OCI-M1 (cell line): ENCODE data around the gene REX1BD.

Experiments used
- DNase-seq: peaks from one replicate; lab custom pipeline; 2025; lab: John Stamatoyannopoulos, UW

The REX1BD gene

DNA sequence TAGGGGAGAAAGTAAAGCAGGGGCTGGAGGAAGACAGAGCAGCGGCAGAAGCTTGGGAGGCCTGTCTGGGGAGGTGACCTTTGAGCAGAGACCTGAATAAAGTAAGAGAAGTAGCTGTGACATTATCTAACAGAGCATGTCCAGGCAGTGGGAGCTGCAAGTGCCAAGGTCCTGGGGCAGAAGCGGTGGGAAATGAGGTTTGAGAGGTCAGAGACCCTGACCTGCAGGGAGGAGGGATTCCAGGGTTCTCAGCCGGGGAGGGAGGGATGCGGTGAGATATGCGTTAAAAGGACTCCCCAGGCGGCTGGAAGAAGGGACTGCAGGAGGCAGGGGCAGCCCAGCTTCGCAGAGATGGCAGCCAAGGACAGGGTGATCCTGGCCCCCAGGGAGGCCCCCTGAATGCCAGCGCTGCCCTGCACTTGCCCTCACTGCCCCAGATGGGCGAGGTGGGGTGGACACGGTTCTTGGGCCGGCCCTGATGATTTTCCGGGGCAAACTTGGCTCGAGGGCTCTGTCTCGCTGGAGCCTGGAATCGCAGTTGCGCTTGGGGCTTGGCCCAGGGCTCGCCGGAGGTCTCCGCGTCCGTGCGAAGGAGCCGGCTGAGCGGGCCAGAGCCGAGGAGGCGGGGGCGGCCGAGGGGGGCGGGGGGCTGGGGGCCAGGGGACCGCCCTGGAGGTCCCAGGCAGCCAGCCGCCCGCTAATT is 14.8 kb downstream of the REX1BD start:
- peak; percentile 32 for DNase-seq

DNA sequence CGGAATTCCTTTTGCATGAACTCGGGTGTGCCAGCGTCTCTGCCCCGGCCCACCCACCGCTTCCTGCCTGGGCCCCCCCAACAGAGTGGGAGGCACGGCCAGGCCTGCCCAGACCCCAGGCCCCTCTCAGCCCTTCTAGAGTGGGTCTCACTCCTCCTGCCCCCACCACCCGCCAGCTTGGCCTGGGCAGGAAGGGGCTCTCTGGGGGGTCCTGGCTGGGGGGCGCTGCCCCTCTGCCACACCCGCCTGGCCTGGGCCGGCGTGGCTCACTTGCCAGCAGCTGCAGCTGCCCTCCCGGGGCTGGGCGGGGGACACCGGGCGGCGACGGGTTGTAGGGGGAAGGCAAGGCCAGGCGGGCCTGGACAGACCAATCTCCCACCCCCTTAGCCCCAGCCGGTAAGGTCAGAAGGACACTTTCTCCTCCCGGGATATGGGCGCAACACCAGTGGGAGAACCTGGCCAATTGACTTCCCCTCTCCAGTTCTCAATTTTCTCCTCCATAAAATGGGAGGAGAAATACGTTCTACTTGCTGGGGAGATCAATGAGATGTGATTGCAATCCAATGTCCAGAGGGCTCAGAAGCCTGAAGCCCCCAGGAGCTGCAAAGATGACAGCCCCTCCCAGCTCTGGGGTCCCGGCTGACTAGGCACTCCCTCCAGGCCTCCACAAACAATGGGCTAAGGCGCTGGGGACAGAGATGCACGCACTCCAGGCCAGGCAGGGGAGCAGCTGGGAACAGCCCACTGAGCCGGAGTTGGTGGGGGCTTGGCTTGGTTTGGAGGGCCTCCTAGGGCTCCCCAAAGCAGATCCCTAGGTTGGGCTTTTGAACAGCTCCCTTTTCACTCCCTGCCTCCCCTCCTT is 15.6 kb downstream of the REX1BD start:
- DNase-seq, result no peak

DNA sequence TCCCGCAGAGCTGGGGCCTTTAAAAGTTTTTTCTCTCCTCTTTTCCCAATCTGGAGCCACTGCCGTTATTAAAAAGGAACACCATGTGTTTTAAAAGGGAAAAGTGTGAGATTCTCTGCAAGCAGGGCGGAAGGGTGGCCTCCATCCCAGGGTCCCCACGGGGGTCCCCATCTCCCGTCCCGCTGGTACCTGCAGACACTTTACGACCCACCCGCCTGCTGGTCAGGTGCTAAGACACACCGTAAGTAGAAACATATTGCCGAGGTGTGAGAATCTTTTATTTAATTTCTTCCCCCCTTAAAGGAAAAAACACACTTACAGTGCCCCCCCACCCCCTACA is 16.2 kb downstream of the REX1BD start:
- DNase-seq, result no peak

DNA sequence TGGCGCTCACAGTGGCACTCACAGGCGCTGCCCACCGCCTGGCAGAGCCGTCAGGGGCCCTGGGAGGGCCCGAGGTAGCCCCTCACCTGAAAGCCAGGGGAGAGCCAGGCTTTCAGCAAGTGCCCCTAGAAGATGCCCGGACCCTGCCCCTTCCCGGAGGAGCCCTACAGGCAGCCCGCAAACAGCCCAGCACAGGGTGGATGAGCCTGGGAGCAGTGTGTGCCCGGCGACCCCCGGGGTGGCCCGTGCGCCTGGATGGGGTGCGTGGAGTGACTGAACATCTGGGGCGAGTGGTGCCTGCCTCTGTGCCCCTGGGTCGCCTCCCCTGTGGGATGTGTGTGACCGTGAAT is 16.6 kb downstream of the REX1BD start:
- DNase-seq, result no peak

DNA sequence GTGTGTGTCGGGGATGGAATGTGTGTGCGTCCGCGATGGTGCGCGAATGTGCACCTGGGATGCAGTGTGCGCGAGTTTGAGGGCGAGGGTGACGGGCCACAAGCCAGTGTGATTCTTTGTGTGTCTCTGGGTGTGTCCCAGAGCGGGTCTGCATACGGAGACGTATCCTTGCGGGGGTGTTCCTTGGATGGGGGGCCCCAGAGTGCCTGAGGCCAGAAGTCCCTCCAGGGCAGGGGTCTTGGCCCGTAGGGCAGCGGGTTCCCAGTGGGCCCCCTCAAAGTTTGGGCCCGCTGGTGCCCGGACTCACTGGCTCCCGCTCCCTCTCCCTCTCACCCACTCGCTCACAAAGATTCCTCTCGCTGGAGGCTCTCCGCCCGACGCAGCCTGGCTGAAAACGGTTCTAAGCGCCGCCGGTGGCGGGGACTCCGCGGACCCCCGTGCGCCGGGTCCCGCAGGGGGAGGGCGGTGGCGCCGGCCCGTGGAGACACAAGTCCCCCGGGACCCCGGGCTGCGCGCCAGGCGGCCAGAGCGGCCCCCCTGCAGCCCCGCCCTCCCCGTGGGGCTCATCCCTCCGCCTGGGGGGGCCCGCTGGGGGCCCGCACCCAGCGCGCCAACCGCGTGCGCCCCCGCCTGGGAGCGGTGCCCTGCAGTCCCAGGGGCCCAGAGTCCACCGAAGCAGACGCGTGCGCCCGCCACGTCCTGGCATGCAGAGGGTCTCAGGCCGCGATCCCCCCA is 17.1 kb downstream of the REX1BD start:
- no peak for DNase-seq

DNA sequence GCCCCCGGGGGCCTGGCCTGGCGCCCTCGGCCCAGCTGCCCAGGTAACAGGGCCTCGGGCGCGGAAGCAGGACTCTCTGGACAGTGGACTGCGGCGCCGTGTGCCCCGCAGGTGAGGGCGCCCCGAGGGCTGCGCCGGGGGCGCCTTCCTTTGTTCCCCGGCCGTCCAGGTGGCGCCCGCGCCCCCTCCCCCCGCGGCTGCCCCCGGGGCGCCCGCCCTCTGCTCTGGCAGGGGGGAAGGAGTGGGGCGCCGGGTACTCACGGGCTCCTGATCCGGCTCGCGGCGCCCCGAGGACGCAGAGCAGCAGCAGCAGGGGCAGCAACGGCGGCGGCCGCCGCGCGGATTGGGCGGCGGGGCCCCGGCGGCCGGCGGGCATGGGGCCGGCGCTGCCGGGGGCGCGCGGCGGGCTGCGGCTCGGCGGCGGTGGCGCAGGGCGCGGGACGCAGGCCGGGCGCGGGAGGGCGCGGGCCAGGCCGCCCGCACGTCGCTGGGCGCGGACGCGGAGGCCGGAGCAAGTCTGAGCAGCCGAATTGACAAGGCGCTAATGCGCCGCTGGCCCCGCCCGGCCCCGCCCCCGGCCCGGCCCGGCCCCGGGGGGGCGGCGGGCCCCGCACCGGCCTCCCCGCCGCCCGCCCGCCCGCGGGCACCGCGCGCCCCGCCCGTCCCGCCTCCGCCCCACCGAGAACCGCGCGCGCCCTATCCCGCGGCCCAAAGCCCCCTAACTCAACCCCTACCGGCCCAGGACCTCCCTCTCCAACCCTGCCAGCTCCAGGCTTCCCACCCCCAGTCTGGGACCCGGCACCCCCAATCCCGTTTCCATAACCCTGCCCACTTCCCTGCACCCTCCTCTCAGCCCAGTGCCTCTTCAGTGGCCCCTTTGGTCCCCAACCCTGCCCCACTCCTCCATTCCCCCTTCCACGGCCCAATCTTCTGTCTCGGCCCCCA is 18.0 kb downstream of the REX1BD start, which contains the start of gene CRLF1:
Gene CRLF1, minus strand, starts transcription at position 519 of the 945 bp plus-strand sequence. Its CDS starts 143 bp downstream, at position 376.
- no peak for DNase-seq

DNA sequence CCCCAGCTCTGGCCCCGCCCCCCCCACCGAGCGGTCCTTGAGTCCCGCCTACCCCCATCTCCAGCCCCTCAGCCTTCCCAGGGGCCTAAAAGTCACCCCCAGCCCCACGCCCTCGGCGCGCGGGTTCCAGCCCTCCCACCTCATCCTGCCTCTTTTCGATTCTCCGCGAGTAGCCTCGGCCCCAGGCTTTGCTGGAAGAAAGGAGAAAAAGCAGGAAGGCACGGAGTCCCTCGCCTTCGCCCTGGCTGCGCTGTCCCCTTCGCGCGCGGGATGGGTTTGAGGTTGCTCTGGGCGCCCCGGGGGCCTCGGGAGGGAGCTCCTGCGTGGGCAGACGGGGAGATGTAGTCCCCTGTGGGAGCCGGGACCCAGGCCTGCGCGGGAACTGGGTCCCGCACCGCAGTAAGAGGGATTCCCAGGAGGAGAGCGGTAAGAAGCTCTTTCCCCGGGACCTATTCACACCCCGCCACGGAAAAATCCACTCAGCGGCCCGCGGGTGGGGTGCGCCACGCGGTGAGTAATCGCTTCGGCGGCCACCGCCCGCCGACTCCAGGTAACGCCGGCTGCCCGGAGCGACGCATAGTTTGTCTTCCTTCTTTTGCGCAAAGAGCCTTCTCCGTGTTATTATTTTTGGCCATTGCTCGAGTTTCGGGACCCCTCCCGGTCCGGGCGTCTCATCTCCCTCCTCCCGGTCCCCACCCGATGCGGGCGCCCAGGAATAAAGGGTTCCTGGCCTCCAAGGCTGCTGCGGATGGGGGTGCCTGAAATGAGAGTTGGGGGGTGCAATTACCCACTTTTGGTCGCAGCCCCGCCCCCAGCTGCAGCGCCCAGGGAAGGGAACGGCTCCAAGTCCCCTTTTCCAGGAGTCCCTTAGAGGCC is 18.9 kb downstream of the REX1BD start:
- DNase-seq, result no peak

DNA sequence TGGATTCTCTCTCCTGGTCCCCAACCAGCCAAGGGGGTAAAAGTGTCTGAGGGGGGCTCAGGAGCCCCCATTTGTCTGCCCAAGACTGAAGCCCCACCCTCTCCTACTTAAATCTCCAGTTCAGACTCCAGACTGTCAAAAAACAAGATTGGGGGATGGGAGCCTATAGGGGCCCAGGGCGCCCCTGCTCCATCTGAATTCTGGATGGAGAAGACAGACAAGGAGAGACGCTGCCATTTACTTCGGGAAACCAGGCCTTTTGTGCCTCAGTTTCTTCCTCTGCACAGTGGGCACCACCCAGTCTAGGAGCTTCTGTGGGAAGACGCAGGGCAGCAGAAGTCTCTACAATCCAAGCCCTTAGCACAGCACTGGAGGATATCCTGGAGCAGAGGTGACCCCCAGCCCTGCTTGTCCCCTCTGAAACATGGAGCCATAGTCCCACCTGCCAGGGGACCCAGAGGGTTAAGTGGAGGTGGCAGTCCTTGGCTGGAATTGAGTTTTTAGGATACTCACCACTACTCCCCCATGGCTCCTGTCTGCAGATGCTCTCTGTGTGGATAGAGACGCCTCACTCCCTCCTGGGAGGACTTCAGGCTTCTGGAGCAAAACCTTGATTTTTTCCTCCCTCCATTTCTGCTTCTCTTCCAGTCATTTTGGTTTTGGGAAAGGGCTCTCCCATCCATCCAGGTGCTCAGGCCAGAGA is 19.7 kb downstream of the REX1BD start:
- no peak for DNase-seq

DNA sequence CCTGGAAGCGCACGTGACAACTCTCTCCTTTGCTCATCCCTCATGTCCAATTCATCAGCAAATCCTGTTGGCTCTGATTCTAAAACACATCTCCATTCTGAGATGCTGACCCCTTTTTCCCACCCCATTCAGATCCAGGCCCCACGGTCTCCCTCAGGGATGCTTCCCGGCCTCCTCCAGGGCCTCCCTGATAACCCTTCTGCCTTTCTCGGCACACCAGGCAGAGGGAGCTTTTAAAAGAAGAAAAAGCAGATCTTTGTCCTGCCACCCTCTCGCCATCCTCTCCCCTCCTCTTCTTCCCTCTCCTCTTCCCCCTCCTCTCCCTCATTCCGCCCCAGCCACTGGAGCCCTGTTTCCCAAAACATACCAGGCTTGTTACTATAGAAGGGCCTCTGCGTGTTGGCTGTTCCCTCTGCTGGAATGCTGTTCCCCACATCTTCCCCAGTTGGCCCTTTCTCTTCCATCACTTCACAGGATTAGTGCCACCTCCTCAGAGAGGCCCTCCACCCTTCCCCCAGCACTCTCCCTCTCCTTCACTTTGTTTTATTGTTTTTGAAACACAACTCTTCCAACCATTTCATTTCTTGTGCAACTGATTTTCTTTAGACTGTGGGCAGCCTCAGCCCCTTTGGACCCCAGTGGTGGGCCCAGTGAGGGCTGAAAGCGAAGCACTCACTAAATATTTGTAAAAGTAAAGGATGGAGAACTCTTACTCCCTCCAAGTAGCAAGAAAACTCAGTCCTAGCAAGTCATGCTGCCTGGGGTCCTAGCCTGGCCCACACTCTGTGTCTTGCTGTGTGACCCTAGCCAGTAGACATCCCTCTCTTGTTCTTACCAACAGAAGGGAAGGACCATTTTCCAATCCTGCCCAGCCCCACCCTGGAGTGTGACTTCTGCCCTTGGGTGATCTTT is 20.5 kb downstream of the REX1BD start:
- DNase-seq, result no peak

DNA sequence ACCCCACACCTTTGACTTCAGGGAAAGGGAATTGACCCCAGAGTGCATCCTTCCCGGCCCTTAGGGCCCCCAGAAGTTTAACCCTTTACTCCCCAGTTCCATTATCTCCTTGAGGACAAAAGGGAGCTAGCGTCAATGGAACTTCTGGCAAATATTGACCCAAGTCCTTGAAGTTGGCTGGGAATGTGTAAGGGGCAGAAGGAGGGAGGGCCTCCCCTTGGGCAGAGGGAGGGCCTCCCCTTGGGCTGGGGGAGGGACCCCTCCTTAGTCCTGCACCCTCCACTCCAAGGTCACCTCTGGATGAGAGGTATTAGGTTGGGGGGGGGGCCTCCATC is 21.1 kb downstream of the REX1BD start:
- DNase-seq, result no peak

DNA sequence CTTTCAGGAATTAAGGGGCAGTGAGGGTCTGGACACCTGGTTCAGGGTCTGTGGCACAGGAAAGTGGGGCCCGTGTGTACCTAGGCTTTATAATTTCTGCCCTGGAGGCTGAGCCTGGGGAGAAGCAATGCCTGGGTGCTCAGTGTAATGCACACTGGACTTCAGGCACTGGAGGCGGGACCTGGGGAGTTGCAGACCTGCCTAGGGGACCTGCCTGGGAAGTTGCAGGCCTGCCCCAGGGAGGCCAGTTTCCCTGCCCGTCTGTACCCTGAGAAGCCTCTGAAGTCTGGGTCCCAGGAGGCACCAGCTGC is 21.6 kb downstream of the REX1BD start:
- DNase-seq, result no peak

DNA sequence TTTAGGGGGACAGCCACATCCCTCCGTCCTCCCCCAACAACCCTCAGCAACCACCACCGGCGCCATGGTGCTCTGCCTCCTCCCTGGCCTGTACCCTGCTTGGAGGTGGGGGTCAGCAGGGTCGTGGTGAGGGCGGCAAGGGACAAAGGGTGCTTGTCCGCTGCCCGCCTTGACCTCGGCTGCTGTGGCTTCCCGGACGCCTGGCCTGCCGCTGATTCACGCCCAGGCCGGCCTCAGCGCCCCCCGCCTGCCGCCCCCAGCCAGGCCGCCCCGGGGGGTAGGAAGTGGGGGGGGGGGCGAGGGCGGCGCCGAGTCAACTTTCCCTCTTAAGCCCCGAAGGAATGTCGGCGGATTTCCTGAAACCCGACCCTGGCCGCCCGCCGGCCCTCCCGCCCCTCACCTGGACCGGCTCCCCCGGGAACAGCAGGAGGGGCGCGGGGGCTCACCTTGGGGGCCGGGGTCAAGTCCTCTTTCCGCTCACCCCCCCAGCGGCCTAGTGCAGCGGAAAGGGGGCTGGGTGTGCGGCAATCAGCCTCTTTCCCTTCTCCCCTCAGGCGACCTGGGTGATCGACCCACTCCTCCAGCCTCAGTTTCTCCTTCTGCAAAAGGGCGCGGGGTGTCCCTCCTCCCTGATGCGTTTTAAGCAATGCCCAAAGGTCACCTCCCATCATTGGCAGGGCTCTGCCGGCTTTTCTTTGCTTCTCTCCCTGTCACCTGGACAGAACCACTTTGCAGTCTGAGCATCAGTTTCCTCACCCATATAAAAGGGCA is 22.1 kb downstream of the REX1BD start:
- DNase-seq, result no peak

DNA sequence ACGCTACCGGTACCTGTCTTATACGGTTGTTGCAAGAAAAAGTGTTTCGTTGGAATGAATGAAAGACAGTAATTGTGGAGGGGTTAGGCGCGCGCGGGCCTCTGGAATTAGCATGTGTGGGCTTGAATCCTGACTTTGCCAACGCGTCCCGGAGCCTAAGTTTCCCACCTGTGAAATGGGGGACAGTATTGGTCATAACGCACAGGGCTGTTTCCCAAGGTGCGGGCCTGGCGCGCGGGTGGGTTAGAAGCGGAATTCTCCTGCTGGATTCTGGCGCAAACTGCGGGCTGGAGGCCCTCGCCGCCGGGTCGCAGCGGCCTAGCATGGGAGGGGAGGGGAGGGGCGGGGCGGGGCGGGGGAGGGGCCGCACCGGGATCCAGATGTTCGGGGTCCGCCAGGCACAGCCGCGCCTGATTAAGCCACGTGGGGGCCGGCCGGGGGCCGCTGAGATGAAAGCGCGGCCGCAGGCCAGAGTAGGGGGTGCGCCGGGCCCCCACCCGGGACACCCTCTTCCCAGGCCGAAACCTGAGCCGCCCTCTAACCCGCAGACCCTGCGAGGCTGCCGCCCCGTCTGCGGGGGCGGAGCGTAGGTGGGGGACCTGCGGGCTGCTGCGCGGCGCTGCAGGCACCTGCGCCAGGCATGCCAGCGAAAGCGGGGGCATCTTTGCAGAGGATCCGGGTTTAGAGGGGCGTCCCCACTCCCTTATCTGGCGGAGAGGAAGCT is 22.9 kb downstream of the REX1BD start:
- DNase-seq, result no peak

DNA sequence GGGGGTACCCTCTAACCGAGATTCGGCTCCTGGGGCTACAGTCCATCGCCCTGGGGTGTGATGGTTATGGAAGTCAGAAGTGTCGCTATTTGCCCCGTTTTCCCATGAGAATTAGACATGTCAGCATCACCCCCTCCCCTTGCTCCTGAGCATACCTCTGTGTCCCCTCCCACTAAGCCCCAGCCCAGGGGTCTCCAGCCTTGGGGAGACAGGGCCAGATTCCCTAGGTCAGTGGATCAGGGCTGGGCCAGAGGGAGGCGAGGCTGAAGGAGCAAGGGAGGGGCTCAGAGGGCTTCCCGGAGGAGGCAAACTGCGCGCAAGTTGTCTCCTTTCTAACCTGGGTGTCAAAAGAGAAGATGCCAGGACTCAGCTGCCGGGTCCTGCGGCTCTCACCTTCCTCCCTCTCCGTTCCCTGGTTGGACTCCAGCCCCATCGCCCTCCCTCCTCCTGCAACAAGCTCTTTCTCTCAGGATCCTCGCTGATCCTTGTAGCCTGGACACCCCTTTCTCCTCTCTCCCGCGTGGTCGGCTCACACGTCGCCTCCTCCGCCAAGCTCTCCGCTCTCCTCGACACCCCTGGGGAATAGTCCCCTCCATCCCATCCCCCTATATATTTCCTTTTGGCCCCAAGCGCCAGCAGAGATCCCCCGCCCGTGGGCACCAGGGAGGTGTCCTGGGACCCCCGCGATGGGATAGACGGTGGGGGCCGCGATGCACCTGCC is 23.6 kb downstream of the REX1BD start:
- no peak for DNase-seq

DNA sequence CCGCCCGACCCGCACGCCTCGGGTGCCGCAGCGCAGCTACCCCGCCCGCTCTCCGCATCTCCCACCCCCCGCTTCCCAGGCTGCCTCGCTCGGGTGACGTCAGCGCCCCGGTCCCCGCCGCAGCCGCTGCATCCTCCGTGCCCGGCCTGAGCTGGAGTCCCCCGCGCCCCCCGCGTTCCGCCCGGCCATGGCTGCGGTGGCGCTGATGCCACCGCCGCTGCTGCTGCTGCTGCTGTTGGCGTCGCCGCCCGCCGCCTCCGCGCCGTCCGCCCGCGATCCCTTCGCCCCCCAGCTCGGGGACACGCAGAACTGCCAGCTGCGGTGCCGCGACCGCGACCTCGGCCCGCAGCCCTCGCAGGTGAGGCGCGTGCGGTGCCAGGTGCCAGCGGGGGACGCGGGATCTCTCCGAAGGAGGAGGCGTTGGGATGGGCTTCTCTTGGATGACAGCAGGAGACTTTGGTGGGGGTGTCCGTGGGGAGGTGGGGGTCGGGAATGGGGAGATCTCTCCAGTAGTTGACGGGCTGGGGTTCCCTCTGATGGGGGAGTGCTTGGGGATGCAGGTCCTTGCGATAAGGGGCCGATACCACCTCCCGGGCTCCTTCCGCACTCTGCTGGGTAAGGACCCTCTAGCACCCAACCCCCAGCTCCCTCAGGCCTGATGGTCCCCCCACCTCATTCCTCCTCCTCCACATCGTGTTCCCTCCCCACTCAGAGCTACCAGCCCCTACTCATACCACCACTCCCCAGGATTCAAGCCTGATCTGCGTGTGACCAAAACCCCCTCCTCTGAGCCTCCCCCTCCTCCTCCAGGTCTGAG is 24.4 kb downstream of the REX1BD start, which contains the start of gene TMEM59L:
Gene TMEM59L, plus strand, starts transcription at position 99 of the 817 bp plus-strand sequence. Its CDS starts 89 bp downstream, at position 188.
- no peak for DNase-seq

DNA sequence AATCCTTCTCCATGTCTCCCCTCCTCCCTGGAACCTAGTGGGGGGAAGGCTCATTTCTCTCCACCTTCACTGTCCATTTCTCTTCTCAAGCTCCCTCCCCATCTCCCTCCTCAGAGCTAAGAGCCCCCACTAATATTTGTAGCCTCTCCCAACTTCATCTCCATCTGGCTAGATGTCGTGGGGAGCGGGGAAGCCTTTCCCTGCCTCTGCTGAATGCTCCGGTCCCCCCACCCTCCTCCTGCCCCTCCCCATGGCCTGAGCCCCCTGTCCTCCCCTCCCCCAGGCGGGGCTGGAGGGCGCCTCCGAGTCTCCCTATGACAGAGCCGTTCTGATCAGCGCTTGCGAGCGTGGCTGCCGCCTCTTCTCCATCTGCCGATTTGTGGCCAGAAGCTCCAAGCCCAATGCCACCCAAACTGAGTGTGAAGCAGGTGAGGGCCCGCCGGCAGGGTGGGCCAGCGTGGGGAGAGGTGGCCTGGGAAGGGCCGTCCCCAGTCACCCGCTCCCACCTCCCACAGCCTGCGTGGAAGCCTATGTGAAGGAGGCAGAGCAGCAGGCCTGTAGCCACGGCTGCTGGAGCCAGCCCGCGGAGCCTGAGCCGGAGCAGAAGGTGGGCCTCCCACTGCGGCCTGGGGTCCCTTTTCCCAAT is 25.1 kb downstream of the REX1BD start:
- DNase-seq, result no peak
